Gastroesophageal sphincter (tissue), 3 donors: ENCODE results near the gene E2F7.

Source experiments
- CTCF ChIP-seq, 4 experiments: fragments of 200-600 bp in 2 of 4; fragments of 450-650 bp in 2 of 4; sonication (generic) in 1 of 4; IDR thresholded peaks; one replicate each; pipeline ENCODE4 v1.5.1; 2017 to 2019; ENCODE audit warnings: antibody characterized with exemption in 4 of 4, mild to moderate bottlenecking in 2 of 4, moderate library complexity in 2 of 4
- EP300 ChIP-seq: sonication (generic); formaldehyde crosslinking; IDR thresholded peaks from one replicate; pipeline ENCODE4 v1.6.1; 2017; ENCODE audit warnings: antibody characterized with exemption, mild to moderate bottlenecking
- POLR2A ChIP-seq, 2 donors: fragments of 450-650 bp; IDR thresholded peaks; one replicate each; pipeline ENCODE4 v1.6.1; 2017; ENCODE audit warnings: antibody characterized with exemption in 2 of 2, mild to moderate bottlenecking in 2 of 2, moderate library complexity in 1 of 2
- POLR2AphosphoS5 ChIP-seq: sonication (generic); formaldehyde crosslinking; IDR thresholded peaks from one replicate; pipeline ENCODE4 v1.6.1; 2017; ENCODE audit warnings: antibody characterized with exemption

GRCh38 chr12:77058740-77059139 lies 6.6 kb downstream of the E2F7 start:
- TF ChIP-seq CTCF (IDR thresholded peaks at IDR 0.05) (no peak), POLR2A (IDR thresholded peaks at IDR 0.05) (no peak), POLR2AphosphoS5 (no peak), EP300 (no peak)
